Peyer's patch (tissue), 4 donors: ENCODE data around the gene MCM8.

Experiments used
- POLR2A ChIP-seq, 2 donors: fragments of 450-650 bp; IDR thresholded peaks; one replicate each; pipeline ENCODE4 v1.5.1; 2017; ENCODE audit warnings: antibody characterized with exemption in 2 of 2, mild to moderate bottlenecking in 2 of 2, moderate library complexity in 2 of 2
- TF ChIP-seq, protein P1 (sequence below), 6 experiments: fragments of 450-650 bp in 4 of 6; fragments of 200-600 bp in 2 of 6; sonication (generic) in 1 of 6; IDR thresholded peaks; one replicate each; pipeline ENCODE4 v1.5.1; 2017 to 2019; ENCODE audit warnings: antibody characterized with exemption in 6 of 6, mild to moderate bottlenecking in 3 of 6, moderate library complexity in 1 of 6

DNA sequence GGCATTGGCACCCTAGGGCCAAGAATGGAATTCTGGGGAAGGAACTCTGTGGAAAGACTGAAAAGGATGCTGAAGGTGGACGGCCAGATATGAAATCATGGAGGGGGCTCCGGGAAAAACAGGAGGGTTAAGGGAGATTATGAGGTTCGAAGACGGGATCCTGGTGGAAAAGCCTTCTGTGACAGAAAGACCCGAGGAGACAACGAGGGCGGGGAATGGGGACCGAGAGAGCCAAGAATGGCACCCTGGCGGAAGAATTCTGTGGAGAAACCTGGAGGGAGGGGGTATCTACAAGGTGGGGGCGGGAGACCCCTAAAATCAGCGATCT, 545 bp upstream of the MCM8 start:
- TF ChIP-seq, protein P1, sequence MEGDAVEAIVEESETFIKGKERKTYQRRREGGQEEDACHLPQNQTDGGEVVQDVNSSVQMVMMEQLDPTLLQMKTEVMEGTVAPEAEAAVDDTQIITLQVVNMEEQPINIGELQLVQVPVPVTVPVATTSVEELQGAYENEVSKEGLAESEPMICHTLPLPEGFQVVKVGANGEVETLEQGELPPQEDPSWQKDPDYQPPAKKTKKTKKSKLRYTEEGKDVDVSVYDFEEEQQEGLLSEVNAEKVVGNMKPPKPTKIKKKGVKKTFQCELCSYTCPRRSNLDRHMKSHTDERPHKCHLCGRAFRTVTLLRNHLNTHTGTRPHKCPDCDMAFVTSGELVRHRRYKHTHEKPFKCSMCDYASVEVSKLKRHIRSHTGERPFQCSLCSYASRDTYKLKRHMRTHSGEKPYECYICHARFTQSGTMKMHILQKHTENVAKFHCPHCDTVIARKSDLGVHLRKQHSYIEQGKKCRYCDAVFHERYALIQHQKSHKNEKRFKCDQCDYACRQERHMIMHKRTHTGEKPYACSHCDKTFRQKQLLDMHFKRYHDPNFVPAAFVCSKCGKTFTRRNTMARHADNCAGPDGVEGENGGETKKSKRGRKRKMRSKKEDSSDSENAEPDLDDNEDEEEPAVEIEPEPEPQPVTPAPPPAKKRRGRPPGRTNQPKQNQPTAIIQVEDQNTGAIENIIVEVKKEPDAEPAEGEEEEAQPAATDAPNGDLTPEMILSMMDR (IDR thresholded peaks at IDR 0.05): no peak
- no peak for TF ChIP-seq POLR2A (IDR thresholded peaks at IDR 0.05)
